ENCODE results near the gene ARVCF. TPM values are rescaled to one million over a fixed set of nuclear protein-coding genes. Genes with fewer than 3 reads are reported as not detected.

ARVCF gene
- total and polyA plus RNA-seq, 9 of the 15 experiments (the other 6 are each of a cell fraction or from before 2014, with no cell fraction given) = 0.03 to 97.4 (median 15.6) TPM

GRCh38 chr22:20011993-20012740 lies 4.5 kb downstream of the ARVCF start:
- no TSS peak for BruUV-seq (replicated peaks)
- in situ Hi-C loops (cut with MboI) (loop anchor here (5.0 kb wide), 1 partner anchor 40 kb away; no protein-coding TSS in a partner anchor), intact Hi-C loops (cut with micrococcal nuclease) (no loop called here)
- H3K9me3 ChIP-seq (replicated peaks; ENCODE audit: control insufficient read depth, insufficient read depth, low read depth, low read length) = no peaks in the 10 kb centered on the region
- WGBS (ENCODE audit: insufficient coverage, low coverage, missing lambda C conversion rate) = 85% methylated on average over 7 of the region's 7 CpGs
- H3K9ac ChIP-seq (ENCODE audit: insufficient read depth in 1 of 2, low read depth in 2 of 2, low read length in 2 of 2) = peak overlapping the region in 1 of 2 experiments; percentile 77; a peak in 2 of 4 replicates
- H3K4me1 ChIP-seq (replicated peaks in 1 of 2; ENCODE audit: control insufficient read depth in 2 of 2, insufficient read depth in 2 of 2, low read length in 2 of 2) = peaks cover 71 to 95% of the 10 kb centered on the region in 2 experiments
- ATAC-seq (no peak), FAIRE-seq (no peak), DNase-seq (ENCODE audit: extremely low read depth in 1 of 4, low spot score in 3 of 4) (no peak)
- POLR2A ChIA-PET = interaction anchor here (1.1 to 10.0 kb wide), 10 partner anchors 9 to 105 kb away, joined by 4 to 120 read pairs (median 20); partner anchors contain the start of genes RANBP1, TANGO2 and TRMT2A
- peaks cover 15% of the 10 kb centered on the region; the same call in 1 of the 2 replicates for H4K20me1 ChIP-seq (replicated peaks; ENCODE audit: control insufficient read depth, insufficient read depth, low read length)
- H3K27me3 ChIP-seq (ENCODE audit: control insufficient read depth in 2 of 2, insufficient read depth in 2 of 2, low read length in 2 of 2) = no peaks in the 10 kb centered on the region
- H3K27ac ChIP-seq (ENCODE audit: extremely low read depth, low read depth, low read length) = no peak overlapping the region
- H2AFZ ChIP-seq (ENCODE audit: low read depth, low read length) = no peak overlapping the region
- H3K9me1 ChIP-seq (ENCODE audit: control insufficient read depth, insufficient read depth, low read length) = peaks cover 29% of the 10 kb centered on the region
- H3K4me3 ChIP-seq = no peak overlapping the region
- H3K36me3 ChIP-seq (ENCODE audit: control insufficient read depth, insufficient read depth, low read length) = peaks cover 13% of the 10 kb centered on the region; the same call in 2 of the 3 replicates
- H3K79me2 ChIP-seq (ENCODE audit: control insufficient read depth, insufficient read depth, low read length) = peaks cover 52% of the 10 kb centered on the region
- CTCF ChIA-PET (ENCODE audit: low intra/inter-chr PET ratio) = interaction anchor here (5.7 kb wide), 1 partner anchor 42 kb away, joined by 109 read pairs; no protein-coding TSS in a partner anchor
- H3K4me2 ChIP-seq (ENCODE audit: insufficient read depth, low read length) = no peak overlapping the region; the same call in 1 of the 2 replicates
- TF ChIP-seq E2F6 (IDR thresholded peaks at IDR 0.05; ENCODE audit: borderline replicate concordance in 1 of 2, extremely low read depth in 1 of 2, insufficient read depth in 1 of 2, insufficient read length in 1 of 2, low read depth in 1 of 2, low read length in 1 of 2, poor library complexity in 1 of 2, severe bottlenecking in 1 of 2) (peak in 1 of 2 experiments; percentile 3), UBTF (IDR thresholded peaks at IDR 0.05; ENCODE audit: borderline replicate concordance in 1 of 2, low read depth in 2 of 2, low read length in 2 of 2) (0 out of 4 replicates have a peak, but pooled peaks of 1 of the 2 experiments have one; percentile 18), SETDB1 (IDR thresholded peaks at IDR 0.05; ENCODE audit: low read length) (peak; percentile 28), ZNF212 (CRISPR knock-in tag; IDR thresholded peaks at IDR 0.05) (0 out of 2 replicates have a peak, but pooled peaks have one; percentile 23), BHLHE40 (IDR thresholded peaks at IDR 0.05; ENCODE audit: low read length) (peak; percentile 1; the same call in 1 of the 2 replicates), GTF2B (IDR thresholded peaks at IDR 0.05; ENCODE audit: extremely low read depth, insufficient read length) (no peak), TCFL5 (CRISPR knock-in tag; conservative IDR thresholded peaks at IDR 0.05) (no peak), NFE2 (IDR thresholded peaks at IDR 0.05; ENCODE audit: low read depth) (no peak), CLOCK (CRISPR knock-in tag; IDR thresholded peaks at IDR 0.05; ENCODE audit: borderline replicate concordance) (no peak), ZNF408 (CRISPR knock-in tag; IDR thresholded peaks at IDR 0.05; ENCODE audit: low read depth) (no peak), WHSC1 (IDR thresholded peaks at IDR 0.05; ENCODE audit: low read length) (peak; percentile 90), NR4A1 (CRISPR knock-in tag; IDR thresholded peaks at IDR 0.05) (0 out of 2 replicates have a peak, but pooled peaks have one; percentile 46), NR4A1 (tag; IDR thresholded peaks at IDR 0.05) (no peak)

Data from K562 (cell line).